ENCODE results near the gene SMR3A.

GRCh38 chr4:70313736-70314135 is 46.8 kb upstream of the SMR3A start:
- TF ChIP-seq, protein P1, sequence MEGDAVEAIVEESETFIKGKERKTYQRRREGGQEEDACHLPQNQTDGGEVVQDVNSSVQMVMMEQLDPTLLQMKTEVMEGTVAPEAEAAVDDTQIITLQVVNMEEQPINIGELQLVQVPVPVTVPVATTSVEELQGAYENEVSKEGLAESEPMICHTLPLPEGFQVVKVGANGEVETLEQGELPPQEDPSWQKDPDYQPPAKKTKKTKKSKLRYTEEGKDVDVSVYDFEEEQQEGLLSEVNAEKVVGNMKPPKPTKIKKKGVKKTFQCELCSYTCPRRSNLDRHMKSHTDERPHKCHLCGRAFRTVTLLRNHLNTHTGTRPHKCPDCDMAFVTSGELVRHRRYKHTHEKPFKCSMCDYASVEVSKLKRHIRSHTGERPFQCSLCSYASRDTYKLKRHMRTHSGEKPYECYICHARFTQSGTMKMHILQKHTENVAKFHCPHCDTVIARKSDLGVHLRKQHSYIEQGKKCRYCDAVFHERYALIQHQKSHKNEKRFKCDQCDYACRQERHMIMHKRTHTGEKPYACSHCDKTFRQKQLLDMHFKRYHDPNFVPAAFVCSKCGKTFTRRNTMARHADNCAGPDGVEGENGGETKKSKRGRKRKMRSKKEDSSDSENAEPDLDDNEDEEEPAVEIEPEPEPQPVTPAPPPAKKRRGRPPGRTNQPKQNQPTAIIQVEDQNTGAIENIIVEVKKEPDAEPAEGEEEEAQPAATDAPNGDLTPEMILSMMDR (IDR thresholded peaks at IDR 0.05) = no peak
- no peak for TF ChIP-seq EP300 (IDR thresholded peaks at IDR 0.05; ENCODE audit: low read depth)
- TF ChIP-seq POLR2A (IDR thresholded peaks at IDR 0.05) = no peak
- no peak for TF ChIP-seq POLR2AphosphoS5 (IDR thresholded peaks at IDR 0.05)
